Smooth muscle cell (in vitro differentiated cells): ENCODE results near the gene EIF2S1. TPM values are rescaled to one million over a fixed set of nuclear protein-coding genes. Genes with fewer than 3 reads are reported as not detected.
A peak's percentile ranks its signal among the peaks of the same experiment; 100 is the strongest.

Experiments used
- DNase-seq: peaks from one replicate; lab custom pipeline; 2025; ENCODE audit not compliant: unreplicated experiment; lab: John Stamatoyannopoulos, UW
- H2AFZ ChIP-seq: fragments of 200-600 bp; sonication (generic); 2 replicates; pipeline ENCODE4 v1.6.0; 2016; ENCODE audit warnings: antibody characterized with exemption, low read depth, mild to moderate bottlenecking
- H3F3A ChIP-seq: fragments of 200-600 bp; sonication (generic); 2 replicates; pipeline ENCODE4 v1.6.0; 2017; ENCODE audit warnings: antibody characterized with exemption, low read depth
- H3K27ac ChIP-seq: fragments of 200-600 bp; sonication (generic); 2 replicates; pipeline ENCODE4 v1.5.1; 2016; ENCODE audit warnings: low read depth, mild to moderate bottlenecking
- H3K27me3 ChIP-seq: fragments of 200-600 bp; sonication (generic); 2 replicates; pipeline ENCODE4 v1.6.1; 2016; ENCODE audit warnings: low read depth, mild to moderate bottlenecking
- H3K36me3 ChIP-seq: fragments of 200-600 bp; sonication (generic); 2 replicates; pipeline ENCODE4 v1.5.1; 2016; ENCODE audit warnings: low read depth
- H3K4me1 ChIP-seq: fragments of 200-600 bp; sonication (generic); 2 replicates; pipeline ENCODE4 v1.5.1; 2016; ENCODE audit warnings: low read depth
- H3K4me2 ChIP-seq: fragments of 200-600 bp; sonication (generic); 2 replicates; pipeline ENCODE4 v1.6.0; 2016; ENCODE audit warnings: mild to moderate bottlenecking
- H3K4me3 ChIP-seq: fragments of 200-600 bp; sonication (generic); 2 replicates; pipeline ENCODE4 v1.5.1; 2016; ENCODE audit warnings: mild to moderate bottlenecking
- H3K79me2 ChIP-seq: fragments of 200-600 bp; sonication (generic); 2 replicates; pipeline ENCODE4 v1.6.0; 2016; ENCODE audit warnings: low read depth, mild to moderate bottlenecking
- H3K9ac ChIP-seq: fragments of 200-600 bp; sonication (generic); 2 replicates; pipeline ENCODE4 v1.6.0; 2016; ENCODE audit warnings: low read depth
- H3K9me3 ChIP-seq: fragments of 200-600 bp; sonication (generic); replicated peaks from 2 replicates; pipeline ENCODE4 v1.5.1; 2016; ENCODE audit warnings: low read depth
- H4K20me1 ChIP-seq: fragments of 200-600 bp; sonication (generic); 2 replicates; pipeline ENCODE4 v1.6.0; 2016; ENCODE audit warnings: low read depth
- CTCF ChIP-seq: fragments of 200-600 bp; sonication (generic); IDR thresholded peaks from 2 replicates; pipeline ENCODE4 v1.5.1; 2017; ENCODE audit warnings: borderline replicate concordance, mild to moderate bottlenecking, antibody characterized with exemption; ENCODE audit not compliant: insufficient read depth, poor library complexity, severe bottlenecking
- WGBS: methylation state at CpG from one replicate; pipeline ENCODE4 v1.1.7; 2016; ENCODE audit warnings: low lambda C conversion rate; 5-methylcytosine and 5-hydroxymethylcytosine counted together
- polyA plus RNA-seq: library from polyadenylated mRNA; unstranded; fragments of >200 nt; fragmentation: Nextera tagmentation; extraction: Ambion mirVana; gene quantifications from 2 replicates; pipeline ENCODE4 v1.2.1, GENCODE V29; 2016
- total RNA-seq: library from RNA; depleted of rRNA; stranded (reverse); fragments of >200 nt; gene quantifications from 2 replicates; pipeline ENCODE4 v1.2.3, GENCODE V29; 2014

Gene EIF2S1
- total and polyA plus RNA-seq, 2 experiments from 2014 or later = 121 to 126 TPM

GRCh38 chr14:67370830-67371229, 10.7 kb downstream of the EIF2S1 start:
- peaks cover 34% of the 10 kb centered on the region for H3K79me2 ChIP-seq
- H3K9me3 ChIP-seq = no peaks in the 10 kb centered on the region
- no peak for TF ChIP-seq CTCF
- H3K27me3 ChIP-seq = no peaks in the 10 kb centered on the region
- H3K4me2 ChIP-seq = no peak overlapping the region
- H4K20me1 ChIP-seq = peaks cover 45% of the 10 kb centered on the region
- peaks cover 38% of the 10 kb centered on the region for H3K36me3 ChIP-seq
- peak overlapping the region; percentile 43 for H3K27ac ChIP-seq
- H3K9ac ChIP-seq = no peak overlapping the region
- H3K4me3 ChIP-seq = no peak overlapping the region
- no peak for DNase-seq
- H3F3A ChIP-seq = no peaks in the 10 kb centered on the region
- H2AFZ ChIP-seq = no peak overlapping the region
- no peaks in the 10 kb centered on the region for H3K4me1 ChIP-seq
- WGBS = over 99% methylated on average over 5 of the region's 5 CpGs

- Histone ChIP-seq H3K9me3 (no peaks in the 10 kb centered on the region), H3K27ac (peak overlapping the region; percentile 43), H3K4me3 (no peak overlapping the region), H2AFZ (no peak overlapping the region), H3K9ac (no peak overlapping the region), H3K27me3 (no peaks in the 10 kb centered on the region), H3K4me2 (no peak overlapping the region), H3F3A (no peaks in the 10 kb centered on the region), H3K79me2 (peaks cover 28% of the 10 kb centered on the region), H3K36me3 (peaks cover 41% of the 10 kb centered on the region), H3K4me1 (no peaks in the 10 kb centered on the region), H4K20me1 (peaks cover 45% of the 10 kb centered on the region)
- WGBS = 97% methylated on average over 4 of the region's 4 CpGs
- DNase-seq = no peak
- TF ChIP-seq CTCF = no peak
Measured at GRCh38 chr14:67371247-67372148, 11.4 kb downstream of the EIF2S1 start.

GRCh38 chr14:67372833-67373232, 12.7 kb downstream of the EIF2S1 start:
- Histone ChIP-seq H3F3A (no peaks in the 10 kb centered on the region), H3K79me2 (peaks cover 16% of the 10 kb centered on the region), H3K27ac (no peak overlapping the region), H3K9ac (no peak overlapping the region), H3K4me2 (no peak overlapping the region), H3K36me3 (peaks cover 44% of the 10 kb centered on the region), H4K20me1 (peaks cover 45% of the 10 kb centered on the region), H3K27me3 (no peaks in the 10 kb centered on the region), H2AFZ (no peak overlapping the region), H3K9me3 (no peaks in the 10 kb centered on the region), H3K4me1 (no peaks in the 10 kb centered on the region), H3K4me3 (no peak overlapping the region)
- no peak for TF ChIP-seq CTCF
- DNase-seq = no peak
- 97% methylated on average over 1 of the region's 1 CpG for WGBS
